Astrocyte of the cerebellum (primary cell): ENCODE results near the gene ZNF384.

Experiments used
- DNase-seq: peaks from one replicate; pipeline ENCODE4 v3.0.0-alpha.2; 2011; ENCODE audit warnings: low read depth
- H3K4me3 ChIP-seq: 2 replicates; pipeline ENCODE4 v1.5.1; 2011; ENCODE audit warnings: mild to moderate bottlenecking, low read depth, low read length, moderate library complexity
- CTCF ChIP-seq: IDR thresholded peaks from 2 replicates; pipeline ENCODE4 v1.5.1; 2012; ENCODE audit warnings: low read length, low read depth, moderate library complexity, mild to moderate bottlenecking; ENCODE audit errors: missing control alignments
- in situ Hi-C: cut with HindIII; loops from 2 replicates; pipeline ENCODE4 v1.10.0; 2017; ENCODE audit warnings: low sequenced_read_pairs

The ZNF384 gene

GRCh38 chr12:6688999-6689882 lies at the start of gene ZNF384:
Gene ZNF384 (minus strand): TSS chr12:6689375. CDS start chr12:6679520, 9,855 bp downstream.
- TF ChIP-seq CTCF = peak; percentile 4
- peak within 1 kb of the TSS; percentile 61 for H3K4me3 ChIP-seq
- peak; percentile 96 for DNase-seq
- in situ Hi-C loops = no loop called here

GRCh38 chr12:6736754-6737153 lies 47.6 kb upstream of the ZNF384 start:
- DNase-seq = no peak
- TF ChIP-seq CTCF = no peak
- in situ Hi-C loops = no loop called here
- H3K4me3 ChIP-seq = no peak overlapping the region

GRCh38 chr12:6735448-6736191 lies 46.4 kb upstream of the ZNF384 start:
- no peak for DNase-seq
- peak; percentile 78 for TF ChIP-seq CTCF

GRCh38 chr12:6734506-6735387 lies 45.6 kb upstream of the ZNF384 start:
- H3K4me3 ChIP-seq = no peak overlapping the region
- no peak for DNase-seq
- in situ Hi-C loops = loop anchor here (5.0 kb wide), 1 partner anchor 67 kb away; no protein-coding TSS in a partner anchor
- no peak for TF ChIP-seq CTCF

More at GRCh38 chr12:6735448-6736191, 46.4 kb upstream of the ZNF384 start:
- no peak overlapping the region for H3K4me3 ChIP-seq
- in situ Hi-C loops = no loop called here

- DNase-seq = no peak
- TF ChIP-seq CTCF = no peak
- no peak overlapping the region for H3K4me3 ChIP-seq
- in situ Hi-C loops = loop anchor here (5.0 kb wide), 1 partner anchor 63 kb away; no protein-coding TSS in a partner anchor
Observed at GRCh38 chr12:6730169-6730568, 41.0 kb upstream of the ZNF384 start.

GRCh38 chr12:6729186-6729585 lies 40.0 kb upstream of the ZNF384 start:
- DNase-seq = no peak
- H3K4me3 ChIP-seq = no peak overlapping the region
- in situ Hi-C loops = loop anchor here (5.0 kb wide), 1 partner anchor 68 kb away; no protein-coding TSS in a partner anchor
- TF ChIP-seq CTCF = no peak
